Muscle of arm (tissue), 12 donors: Measurements from ENCODE around the gene NSG2. TPM values are rescaled to one million over a fixed set of nuclear protein-coding genes. Genes with fewer than 3 reads are reported as not detected.
"Not testable (repeated sequence)": the region's sequence is repeated elsewhere in the genome, so short reads cannot be mapped to it uniquely, and the experiment has no call there.

ENCODE experiments used
- DNase-seq: peaks from one replicate; pipeline ENCODE4 v3.0.0-alpha.2; 2013
- polyA plus RNA-seq, 12 donors: library from polyadenylated mRNA; unstranded; fragments of 120-200 nt; gene quantifications; one replicate each; pipeline ENCODE4 v1.2.1, GENCODE V29; 2013; ENCODE audit not compliant: insufficient read length in 12 of 12

NSG2 gene
- polyA plus RNA-seq, 12 donors: 0.15 to 10.2 (median 0.20) TPM; not detected in 3

DNA sequence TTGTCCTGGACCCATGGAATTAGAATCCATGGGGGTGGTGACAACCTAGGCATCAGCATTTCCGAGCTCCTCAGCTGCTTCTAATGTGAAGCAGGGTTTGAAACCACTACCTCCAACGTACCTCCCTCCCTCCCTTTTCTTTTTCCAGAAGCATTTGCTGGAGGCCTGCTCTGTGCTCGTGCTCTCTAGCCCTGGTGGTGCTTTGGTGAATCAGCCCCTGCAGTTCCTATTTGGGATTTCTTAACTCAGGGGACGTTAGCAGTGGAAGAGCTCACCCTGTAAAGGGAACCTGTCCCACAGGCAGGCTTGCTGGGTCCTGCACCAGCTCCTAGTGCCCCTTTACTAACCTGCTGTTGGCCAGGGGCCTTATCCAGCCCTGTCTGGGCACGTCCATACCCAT, 55.0 kb downstream of the NSG2 start:
- DNase-seq: no peak

DNA sequence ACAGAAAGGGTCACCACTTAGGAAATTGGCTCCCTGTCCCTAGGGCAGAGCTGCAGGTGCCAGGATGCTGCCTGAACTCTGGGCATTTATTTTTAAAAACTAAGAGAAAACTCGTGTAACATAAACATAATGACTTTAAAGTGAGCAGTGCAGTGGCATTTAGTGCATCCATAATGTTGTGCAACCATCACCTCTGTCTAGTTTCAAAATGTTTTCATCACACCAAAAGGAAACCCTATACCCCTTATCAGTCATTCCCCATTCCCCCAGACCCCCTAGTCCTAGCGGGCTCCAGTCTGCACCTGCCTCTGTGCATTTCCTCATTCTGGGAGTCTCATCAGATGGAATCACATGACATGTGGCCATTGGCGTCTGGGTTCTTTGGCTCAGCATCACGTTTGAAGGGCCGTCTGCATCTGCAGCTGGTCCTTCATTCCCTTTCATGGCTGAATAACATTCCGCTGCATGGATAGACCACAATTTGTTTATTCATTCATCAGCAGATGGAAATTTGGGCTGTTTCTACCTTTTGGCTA, 55.8 kb downstream of the NSG2 start:
- DNase-seq: no peak

DNA sequence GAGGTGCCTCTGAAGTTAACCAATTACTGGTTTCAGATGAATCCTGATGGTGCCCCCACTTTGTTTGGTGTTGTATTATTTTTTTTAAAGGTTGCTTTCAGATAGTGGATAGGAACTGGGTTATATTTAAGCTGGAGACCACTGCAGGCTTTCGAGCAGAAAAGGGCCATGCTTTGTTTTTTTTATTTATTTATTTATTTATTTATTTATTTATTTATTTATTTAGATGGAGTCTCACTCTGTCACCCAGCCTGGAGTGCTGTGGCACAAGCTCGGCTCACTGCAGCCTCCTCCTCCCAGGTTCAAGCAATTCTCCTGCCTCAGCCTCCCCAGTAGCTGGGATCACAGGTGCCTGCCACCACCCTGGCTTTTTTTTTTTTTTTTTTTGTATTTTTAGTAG, 57.1 kb downstream of the NSG2 start:
- not testable (repeated sequence) for DNase-seq

DNA sequence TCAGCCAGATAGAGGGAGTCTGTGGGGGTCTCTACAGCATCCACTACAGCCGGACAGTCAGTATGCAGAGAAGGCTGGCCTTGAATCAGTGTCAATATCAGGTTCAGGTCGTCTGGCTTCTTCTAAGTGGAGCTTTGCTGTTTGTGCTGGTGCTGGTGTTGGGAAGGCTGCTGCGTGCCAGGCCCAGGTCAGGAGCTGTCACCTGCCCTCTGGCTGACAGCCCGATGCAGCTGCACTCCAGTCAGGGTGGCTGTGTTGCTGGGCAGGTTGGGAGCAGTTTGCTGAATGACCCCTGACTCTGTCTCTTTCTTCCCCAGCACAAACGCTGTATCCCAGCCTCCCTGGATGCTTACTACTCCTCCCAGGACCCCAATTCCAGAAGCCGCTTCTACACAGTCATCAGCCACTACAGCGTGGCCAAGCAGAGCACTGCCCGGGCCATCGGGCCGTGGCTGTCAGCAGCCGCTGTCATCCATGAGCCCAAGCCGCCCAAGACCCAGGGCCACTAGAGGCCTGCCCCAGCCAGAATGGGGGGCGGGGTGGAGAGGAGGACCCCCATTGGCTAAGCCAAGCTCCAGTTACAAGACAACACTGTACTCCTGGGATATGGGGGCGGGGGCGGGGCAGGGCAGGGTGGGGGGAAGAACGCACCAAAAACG, 61.6 kb downstream of the NSG2 start:
- DNase-seq: no peak

DNA sequence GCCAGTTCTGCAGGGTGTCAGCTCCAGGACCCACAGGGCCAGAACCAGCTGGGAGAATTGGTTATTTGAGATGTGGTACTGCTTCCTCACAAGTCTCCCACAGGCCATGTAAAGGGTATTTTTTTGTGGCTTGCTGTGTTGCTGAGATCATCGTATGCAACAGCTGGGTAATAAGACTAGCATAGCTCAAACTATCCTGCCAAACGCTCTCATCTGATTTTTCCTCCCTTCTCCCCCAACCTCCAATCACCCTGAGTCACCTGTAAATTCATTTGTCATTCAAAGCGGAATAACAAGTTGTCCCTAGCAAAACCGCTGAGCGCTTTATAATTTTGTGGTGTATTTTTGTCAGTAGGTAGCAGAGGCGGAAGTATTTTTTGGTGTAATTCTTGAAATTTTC, 63.2 kb downstream of the NSG2 start:
- no peak for DNase-seq

DNA sequence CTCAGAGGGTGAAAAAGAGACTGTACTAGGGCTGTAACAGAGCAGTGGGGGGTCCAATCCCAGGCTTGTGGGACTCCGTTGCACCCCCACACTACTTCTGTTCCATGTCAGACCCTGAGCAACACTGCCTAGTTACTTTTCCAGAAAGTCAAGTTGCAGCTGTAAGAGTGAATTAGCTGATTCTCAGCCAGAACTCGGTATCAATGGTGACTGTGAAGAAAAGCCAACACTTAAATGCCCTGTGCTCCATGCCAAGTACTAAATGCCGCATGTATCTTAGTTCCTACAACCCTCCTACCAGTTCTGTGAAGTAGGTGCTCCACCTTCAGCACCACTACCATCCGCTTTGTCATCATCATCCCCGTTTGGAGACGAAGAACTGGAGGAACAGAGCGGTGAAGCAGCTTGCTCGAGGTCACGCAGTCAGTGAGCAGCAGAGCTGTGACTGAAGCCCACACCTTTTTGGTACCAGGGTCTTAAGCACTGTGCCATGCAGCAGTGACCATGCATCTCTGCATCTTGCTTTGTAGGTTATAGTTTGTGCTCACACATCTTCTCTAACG, 64.3 kb downstream of the NSG2 start:
- no peak for DNase-seq

DNA sequence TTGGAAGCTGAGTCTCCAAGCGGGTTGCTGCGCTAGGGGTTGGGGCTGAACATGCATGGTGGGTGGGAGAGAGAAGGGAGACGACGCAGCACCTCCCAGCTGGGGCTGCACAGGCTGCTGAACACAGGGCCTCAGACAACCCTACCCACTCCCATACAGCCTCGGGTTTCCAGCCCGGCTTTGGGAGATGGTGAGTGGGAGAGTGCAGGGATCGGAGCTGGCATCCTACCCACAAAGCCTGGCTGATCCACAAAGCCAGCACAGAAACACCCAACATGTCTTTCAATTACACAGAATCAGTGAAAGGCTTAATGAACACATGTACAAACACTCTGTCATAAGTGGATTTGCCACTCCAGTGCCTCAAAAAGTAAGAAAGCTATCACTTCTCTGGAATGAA, 64.8 kb downstream of the NSG2 start:
- DNase-seq: no peak

DNA sequence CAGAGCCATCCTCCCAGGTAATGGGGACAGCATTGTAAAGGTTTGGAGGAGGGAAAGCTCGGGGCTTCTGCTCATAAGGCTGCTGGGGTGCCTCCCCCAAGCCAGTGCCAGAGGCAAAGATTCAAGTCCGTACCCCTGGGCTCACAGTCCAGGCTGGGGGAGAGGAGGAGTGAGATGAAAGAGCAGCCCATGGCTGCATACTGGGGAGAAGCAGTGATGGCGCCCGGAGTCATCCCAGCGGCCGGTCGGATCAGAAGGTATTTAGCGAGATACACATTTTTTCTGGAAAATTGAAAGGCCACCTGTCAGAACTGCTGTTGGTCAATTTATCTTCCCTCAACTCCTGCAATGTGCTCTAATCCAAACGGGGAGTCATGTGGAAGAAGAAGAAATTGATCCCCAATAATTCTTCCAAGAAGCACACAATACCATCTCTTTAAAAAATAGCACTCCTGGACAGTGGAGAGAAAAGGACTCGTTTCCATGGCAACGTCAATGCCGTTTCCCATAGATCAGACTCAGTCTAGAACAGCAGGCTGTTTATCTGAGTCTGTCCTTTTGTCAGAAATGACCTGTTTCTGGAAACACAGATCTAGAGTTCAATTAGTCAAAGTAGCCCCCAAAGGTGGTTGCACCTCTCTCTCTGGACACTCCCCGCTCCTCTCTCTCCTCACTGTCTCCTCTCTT, 65.9 kb downstream of the NSG2 start:
- DNase-seq: no peak

DNA sequence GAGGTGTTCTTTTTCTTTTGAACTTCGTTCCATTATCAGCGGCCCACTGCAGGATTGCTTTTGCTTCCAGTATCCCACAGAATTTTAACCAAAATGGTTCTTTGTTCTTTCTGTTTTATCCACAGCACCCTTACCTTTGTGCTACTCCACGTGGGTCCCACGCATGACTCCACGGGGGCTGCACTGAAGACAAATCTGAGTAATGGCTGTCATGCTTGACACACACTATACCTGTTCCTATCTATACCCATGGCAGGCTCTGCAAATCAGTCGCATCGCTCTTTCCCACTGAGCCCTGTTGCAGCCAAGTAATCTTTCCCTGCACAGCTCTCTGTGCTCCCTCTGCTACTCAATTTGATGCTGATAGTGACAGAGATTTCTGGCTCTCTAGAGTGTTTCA, 69.7 kb downstream of the NSG2 start:
- no peak for DNase-seq

DNA sequence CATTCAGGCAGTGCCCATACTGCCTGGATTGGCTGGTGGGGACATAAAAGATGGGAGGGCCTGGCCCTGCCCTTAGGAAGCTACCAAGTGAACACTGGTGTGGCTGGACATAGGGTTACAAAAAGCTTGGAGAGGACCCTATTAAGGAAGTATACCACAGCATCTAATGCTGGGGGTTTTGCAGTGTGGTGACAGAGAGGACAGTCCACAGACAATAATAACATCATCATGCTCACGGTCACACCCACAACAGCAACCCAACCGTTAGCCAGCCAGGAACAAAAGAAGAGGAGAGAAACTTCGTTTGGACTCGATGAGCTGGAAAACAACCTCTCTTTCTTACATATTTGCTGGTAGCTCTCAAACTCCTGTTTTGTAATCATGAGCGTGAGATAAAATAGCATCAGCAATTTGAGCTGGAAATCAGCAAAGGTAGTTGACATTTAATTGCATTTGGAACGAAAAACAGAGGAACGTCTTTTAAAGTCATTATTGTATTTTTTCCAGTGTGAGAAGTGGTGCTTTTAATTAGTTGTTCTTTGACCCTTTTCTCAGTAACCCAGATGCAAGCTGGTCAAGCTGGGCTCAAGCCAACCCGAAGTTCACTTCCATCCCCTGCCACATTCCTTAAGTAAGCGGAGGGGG, 73.4 kb downstream of the NSG2 start:
- DNase-seq: no peak

DNA sequence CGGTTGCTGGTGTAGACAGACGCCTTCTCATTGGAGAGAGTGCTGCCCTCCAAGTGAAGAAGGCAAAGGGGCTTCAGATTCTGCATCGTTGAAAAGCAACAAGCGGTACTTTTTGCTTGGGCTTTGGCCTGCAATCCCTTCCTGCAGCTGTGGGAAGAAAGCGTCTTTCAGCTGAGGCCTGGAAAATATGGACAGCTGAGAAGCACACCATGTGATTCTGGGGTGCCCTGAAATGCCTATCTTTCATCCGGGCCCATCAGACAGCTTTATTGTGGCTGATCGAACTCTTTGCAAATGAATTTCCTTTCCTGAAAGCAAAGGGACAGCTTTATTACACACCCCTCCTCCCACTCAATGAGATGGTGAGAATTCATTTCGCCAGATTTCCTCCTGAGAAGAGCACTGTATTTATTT, 74.0 kb downstream of the NSG2 start:
- DNase-seq: no peak

DNA sequence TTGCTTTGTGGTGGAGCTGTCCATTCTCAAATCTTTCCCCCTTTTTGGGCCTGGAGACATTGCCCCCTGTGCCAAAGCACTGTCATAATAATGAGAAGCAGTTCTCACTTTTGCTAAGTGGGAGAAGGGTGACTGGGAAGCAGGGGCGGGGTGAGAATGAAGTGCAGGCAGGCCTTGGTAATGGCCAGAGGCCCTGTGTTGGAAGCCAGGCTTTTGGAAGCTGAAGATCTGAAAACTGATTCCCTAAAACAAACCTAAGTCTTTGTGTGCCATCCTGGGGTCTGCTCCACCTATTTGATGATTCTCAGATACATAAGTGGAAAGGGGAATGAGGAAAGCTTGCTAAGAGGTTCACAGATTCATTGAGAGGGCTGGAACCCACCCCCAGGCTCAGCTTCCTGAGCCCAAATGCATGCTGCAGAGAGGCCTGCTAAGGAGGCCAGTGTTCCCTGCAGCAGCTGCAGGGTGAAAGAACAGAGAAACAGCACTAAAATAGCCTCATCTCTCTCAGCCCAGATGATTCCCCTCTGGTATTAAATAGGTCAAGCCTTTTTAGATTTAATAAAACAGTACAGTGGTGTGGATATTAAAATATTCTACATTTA, 75.0 kb downstream of the NSG2 start:
- DNase-seq: peak; percentile 11

DNA sequence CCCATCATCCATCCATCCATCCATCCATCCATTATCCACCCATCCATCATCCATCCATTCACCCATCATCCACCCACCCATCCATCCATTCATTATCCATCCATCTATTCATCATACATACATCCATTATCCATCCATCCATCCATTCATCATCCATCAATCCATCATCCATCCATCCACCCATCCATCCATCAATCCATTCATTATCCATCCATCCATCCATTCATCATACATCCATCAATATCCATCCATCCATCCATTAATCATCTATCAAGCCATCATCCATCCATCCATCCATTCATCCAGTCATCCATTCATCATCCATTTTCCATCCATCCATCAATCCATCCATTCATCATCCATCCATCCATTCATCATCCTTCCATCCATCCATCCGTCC, 89.0 kb downstream of the NSG2 start:
- DNase-seq: no peak

DNA sequence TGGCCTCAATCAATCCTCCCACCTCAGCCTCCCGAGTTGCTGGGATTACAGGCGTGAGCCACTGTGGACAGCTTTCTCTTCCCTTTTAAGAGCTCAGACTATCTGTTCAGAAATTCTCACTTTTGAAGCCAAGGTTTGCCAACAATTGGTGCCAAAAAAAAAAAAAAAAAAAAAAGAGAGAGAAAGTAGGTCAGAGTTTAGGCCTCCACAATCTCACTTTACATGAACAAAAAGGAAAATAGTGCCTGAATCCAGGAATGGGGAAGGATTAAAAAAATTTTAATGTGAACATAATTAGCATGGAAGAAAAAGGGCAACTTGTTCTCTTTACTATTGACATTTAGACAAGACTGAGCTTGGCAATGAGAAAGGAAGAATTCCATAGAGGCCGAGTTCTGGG, 94.1 kb downstream of the NSG2 start:
- no peak for DNase-seq

DNA sequence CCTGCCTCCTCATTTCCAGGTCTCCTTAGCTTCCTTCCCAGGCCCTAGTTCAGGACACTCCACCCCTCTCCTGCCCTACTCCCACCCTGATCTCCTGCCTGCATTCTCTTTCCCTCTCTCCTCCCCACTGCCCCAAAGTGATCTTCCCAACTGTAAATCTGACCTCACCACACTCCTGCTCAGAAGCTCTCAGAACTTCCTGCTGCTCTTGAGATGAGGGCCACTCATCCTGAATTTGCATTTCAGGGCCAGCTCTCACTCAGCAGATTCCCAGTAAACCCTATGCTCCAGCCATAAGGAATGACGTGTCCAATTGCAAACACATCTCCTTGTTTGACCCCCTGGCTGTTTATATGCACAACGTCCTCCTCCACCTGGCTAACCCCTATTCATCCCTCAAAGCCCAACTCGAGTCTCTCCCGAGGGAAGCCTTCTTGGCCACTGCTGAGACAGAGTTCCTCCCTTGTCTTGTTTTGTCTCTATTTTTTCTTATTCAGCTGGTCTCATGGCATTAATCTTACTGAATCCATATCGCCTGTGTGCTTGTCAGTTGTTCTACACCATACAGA, 95.0 kb downstream of the NSG2 start:
- no peak for DNase-seq

DNA sequence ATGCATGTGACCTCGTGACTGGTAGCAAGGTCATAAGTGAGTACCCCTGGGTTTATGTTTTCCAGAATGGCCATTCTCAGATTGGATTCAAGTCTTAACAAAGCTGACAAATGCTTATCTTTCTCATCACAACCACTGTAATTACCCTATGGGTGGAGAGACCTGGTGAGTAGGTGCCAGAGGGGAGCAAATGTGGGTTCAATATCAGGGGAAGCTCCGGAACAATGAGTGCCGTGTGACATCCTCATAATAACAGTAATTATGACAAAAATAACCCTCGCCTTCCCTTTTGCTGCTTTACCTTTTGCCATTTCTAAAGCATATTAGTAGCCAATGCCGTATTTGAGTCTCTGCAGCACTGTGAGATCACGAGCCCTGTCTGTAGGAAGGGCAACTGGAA, 95.9 kb downstream of the NSG2 start:
- DNase-seq: no peak

DNA sequence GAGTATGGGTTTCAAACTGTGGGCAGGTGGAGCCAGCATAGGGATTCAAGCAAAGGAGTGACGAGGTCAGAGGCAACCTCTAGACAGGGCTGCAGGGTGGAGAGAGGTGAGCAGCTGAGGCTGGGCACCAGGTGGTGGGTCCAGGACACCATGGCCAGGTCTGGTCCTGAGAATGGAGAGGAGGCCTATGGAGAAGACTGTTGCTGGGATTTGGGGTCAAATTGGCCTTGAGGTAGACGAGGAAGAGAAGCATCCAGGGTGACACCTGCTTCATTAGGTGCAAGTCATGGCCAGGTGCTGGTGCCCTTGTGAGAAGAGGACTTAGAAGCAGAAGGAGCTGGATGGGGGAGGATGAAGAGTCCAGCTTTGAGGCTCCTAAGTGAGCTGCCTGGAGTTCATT, 99.6 kb downstream of the NSG2 start:
- DNase-seq: no peak

DNA sequence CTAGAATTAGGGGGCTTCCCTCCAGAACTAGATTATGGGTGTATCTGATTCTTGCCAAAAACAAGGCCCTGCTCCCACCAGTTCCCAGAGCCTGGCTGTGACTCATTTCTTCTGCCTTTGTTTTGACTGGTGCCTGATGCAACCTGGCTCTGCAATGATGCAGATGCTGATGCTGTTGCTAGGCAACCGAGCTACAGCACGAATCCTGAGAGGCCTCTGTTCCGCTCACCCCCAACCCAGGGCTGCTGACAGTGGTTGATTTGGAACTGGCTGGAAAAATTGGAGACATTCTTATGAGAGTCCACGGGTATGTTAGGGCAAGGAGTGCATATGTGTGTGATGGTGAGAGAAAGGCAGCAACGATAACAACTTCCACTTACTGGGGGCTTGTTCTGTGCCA, 100.3 kb downstream of the NSG2 start:
- no peak for DNase-seq

DNA sequence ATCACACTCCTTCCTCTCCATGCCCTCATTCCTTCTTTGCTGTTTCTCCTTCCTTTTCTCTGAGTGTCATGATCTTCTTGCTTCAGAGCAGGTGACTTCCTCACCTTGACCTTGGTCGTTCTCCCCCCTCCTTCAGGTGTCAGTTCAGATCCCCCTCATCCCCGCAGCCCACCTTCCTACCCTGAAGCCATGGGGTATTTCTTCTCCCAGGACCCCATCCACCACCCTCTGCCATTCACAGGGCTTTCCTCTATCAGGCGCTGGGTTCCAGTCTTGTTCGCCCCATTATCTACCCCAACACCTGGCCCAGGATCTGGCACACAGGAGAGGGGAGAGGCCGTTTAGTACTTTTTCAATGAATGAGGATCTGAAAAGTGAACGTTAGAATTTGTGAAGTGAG, 101.0 kb downstream of the NSG2 start:
- no peak for DNase-seq

DNA sequence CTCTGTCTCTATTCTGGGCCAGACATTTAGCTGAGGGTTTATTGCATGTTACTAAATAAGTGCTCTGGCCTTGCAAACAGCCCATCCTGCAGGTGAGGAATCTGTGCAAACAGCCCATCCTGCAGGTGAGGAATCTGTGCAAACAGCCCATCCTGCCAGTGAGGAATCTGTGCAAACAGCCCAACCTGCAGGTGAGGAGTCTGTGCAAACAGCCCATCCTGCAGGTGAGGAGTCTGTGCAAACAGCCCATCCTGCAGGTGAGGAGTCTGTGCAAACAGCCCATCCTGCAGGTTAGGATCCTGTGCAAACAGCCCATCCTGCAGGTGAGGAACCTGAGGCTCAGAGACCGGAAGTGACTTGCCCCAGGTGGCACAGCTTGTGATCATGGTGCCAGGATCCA, 101.5 kb downstream of the NSG2 start:
- DNase-seq: not testable (repeated sequence)

DNA sequence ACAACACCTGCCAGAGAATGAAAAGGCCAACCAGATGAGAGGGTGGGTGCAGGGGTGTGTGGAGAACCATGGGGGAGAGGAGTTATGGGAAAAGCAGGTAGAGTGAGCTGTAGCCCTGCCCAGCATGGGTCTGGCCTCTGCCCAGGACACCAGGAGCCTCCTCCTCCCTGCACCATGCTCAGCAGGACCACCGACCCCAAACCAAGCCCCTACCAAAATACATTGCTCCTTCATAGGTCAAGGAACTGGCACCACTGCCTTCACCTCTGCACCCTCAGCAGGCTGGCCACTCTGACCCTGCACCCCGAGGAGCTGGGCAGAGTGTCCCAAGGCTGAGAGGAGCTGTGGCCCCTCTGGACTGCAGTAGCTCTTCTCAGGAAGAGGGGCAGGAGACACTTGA, 102.0 kb downstream of the NSG2 start:
- DNase-seq: no peak

DNA sequence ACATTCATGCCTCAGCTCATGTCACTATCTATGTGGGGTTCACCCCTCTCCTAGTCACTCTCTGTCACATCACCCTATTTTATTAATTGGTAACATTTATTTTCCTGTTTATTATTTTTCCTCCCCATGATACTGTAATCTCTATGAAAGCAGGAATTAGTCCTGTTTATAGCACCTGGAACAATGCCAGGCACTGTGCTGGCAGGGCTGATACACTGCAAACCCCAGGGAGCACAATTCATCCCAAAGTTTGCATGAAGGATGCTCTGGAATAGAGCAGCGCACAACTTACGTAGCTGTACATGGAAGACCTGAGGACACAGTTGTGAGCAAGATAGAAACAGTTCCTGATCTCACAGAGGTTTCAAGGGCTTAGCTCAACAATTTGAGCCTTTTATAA, 103.2 kb downstream of the NSG2 start:
- no peak for DNase-seq
